GM21515 (cell line): ENCODE measurements around the gene TBC1D10A.

Source experiments
- ATAC-seq: cut with Tn5 transposase; IDR thresholded peaks from one replicate; pipeline ENCODE4 v1.9.1; 2021; ENCODE audit not compliant: unreplicated experiment

Gene TBC1D10A

DNA sequence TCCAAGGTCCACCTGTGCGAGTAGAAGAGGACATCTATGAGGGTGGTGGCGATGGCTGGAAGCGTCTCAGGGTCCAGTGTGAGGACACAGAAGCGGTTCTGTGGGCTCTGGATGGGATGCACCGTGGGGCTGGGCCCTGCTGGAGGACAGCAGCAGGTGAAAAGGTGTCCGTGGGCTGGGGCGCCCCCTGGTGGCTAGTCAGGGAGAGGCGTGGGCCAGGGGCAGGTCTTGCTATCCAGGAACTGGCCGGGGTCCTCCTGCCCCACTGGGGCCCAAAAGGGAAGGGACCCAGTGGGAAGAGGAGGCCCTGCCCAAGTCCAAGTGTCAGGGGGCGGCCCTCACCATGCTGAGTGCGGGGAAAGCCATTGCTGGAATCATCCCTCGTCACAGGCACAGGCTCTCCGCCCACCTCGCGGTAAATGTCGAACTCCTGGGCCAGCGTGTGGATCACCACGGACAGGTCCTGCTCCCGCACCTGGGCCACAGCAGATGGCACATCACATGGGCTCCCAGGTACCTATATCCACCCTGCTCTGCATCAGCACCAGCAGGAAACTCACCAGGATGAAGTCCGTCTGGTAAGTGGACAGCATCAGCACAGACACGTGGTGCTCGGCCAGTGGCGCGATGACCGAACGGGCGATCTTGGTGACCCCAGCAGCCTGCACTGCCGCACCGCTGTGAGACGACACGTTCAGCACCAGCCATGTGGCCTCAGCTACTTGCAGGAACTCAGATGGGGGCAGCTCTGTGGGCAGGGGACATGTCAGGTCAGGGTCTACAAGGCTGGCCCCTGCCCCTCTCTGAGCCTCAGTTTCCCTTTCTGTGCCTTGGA, 39.7 kb downstream of the TBC1D10A start:
- no peak for ATAC-seq

DNA sequence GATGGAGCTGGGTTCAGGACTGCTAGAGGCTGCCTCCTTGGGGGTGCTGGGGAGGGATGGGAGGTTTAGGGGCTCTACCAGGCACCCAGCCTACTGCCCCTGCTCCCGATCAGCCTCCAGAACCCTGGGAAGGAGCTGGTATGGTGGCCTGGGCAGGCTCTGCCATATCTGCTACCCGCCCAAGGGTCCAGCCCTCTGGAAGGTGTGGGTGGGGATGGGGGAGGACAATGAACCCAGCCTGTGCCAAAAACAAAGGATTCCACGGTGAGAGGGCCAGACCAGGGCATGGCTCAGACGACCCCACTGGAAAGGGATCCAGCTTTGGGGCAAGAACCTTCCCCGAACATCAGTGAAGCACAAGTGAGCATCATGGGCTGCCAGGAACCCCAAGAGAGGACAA, 40.4 kb downstream of the TBC1D10A start:
- ATAC-seq, result no peak

DNA sequence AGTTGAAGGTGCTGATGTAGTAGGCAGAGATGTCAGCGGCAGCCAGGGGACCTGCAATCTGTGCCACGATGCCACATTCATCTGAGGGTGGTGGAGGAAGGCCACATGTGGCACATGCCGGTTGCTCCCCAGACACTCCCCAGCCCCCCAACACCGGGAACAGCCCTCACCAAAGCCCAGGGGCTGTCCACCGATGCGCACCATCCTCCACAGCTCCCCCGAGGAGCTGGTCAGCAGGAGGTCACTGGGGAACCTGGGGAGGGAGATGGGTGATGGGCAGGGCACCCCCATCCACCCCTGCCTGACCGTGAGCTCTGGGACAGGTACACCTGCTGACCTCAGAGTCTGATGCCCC, 40.9 kb downstream of the TBC1D10A start:
- ATAC-seq, result no peak

DNA sequence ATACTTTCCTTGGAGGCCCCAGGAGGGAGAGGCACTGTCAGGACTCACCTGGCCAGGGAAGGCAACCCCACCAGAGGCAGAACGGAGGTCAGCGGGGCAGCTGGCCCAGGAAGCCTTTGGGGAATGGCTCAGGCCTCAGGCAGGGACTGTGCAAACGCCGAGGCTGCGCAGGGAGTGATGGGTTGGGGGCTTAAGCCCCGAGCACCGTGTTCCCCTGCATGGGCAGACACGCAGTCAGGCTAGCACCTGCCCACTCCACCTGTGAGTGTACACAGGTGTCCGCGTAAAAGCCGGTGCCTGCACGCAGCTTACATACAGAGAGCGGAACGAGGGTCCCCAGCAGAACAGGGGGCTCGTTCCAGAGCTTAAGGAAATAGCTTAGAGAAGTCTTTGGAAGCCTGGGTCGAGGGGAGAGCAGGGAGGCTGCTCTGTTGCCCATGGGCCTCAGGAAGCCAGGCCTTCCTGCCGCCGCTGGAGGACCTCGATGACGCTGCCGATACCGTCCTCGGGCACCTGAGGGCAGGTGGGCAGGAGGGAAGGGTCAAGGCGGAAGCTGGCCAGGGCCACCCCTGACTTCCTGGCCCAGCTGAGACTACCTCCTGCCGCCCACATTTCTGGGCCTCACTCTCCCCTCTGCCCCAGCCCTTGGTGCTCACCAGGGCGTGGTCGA, 41.4 kb downstream of the TBC1D10A start:
- no peak for ATAC-seq

DNA sequence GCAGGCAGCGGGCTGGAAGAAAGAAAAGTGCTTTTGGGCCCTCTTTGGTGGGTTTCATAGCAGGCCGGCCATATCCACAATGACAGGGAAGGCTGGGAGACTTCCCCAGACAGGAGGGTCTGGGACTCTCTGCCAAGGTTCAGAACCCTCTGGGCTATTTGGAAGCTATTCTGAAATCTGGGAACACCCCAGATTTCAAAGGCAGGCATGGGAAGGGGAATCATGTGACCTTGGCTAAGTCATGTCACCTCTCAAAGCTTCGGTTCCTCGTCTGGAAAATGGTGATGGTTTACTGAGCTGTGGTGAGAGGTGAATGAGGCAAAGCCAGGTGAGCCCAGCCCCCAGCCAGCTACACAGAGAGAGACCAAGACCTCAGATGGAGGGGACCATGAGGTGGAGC, 42.1 kb downstream of the TBC1D10A start:
- no peak for ATAC-seq

DNA sequence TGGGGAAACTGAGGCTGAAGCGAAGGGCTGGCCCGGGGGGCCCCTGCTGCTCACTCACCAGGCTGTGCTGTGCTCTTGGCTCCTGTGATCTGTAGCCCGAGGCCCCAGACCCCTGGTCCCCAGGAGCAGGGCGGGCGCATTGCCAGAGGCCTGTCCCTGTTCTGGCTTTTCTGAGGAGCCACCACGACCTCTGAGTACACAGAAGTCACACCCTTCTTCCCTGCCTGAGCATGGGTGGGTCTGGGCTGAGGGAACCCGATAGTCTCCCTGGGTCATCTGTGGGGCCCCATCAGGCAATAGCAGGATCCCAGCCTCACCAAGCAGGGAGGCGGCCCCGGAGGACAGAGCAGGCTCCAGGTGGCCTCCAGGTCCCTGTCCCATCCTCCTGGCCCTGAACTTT, 42.6 kb downstream of the TBC1D10A start:
- ATAC-seq, result no peak

DNA sequence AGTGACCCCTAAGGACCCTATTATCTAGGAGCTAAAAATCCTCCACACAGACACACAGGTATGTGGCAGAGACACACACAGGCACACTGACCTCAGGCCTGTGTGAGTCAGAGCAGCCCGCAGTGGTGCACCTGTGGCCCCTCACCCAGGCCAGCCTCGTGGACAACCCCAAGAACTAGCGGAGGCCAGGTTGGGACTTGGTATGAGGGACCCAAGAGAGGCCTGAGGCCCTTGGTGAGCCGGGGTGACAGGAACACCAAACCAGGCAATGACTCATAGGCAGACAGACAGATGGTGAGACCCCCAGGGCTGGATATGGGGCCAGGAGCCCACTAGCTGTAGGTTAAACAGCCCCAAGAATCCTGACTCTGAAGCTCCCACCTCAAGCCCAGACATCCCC, 43.4 kb downstream of the TBC1D10A start:
- ATAC-seq, result no peak

DNA sequence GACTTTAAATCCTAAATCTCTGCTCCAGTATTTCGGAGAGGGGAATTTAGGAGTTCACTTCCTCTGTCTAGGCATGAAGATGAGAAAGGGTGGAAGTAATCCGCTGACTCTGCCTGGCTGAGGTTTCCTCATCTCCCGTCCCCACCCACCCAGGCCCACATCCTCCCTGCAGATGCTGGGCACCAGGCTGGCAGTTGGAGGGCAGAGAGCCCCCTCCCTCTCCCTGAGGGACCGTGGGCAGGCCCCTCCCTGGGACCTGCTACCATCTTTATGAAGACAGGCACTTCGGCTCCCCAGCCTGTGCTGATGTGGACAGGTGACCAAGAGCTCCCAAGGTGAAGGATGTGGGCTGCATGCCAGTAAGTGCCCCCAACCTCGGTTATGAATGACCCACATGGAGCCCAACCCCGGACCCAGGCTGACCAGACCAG, 44.1 kb downstream of the TBC1D10A start:
- no peak for ATAC-seq

DNA sequence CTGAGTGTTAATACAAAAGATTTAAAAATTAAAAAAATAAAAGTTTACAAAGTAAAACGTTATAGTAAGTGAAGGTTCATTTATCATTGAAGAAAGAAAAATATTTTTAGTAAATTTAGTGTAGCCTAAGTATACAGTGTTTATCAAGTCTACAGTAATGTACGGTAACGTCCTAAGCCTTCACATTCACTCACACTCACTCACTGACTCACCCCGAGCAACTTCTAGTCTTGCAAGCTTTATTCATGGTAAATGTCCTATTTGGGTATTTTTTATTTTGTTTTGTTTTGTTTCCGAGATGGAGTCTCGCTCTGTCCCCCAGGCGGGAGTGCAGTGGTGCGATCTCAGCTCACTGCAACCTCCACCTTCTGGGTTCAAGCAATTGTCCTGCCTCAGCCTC, 46.2 kb downstream of the TBC1D10A start:
- ATAC-seq, result no peak

DNA sequence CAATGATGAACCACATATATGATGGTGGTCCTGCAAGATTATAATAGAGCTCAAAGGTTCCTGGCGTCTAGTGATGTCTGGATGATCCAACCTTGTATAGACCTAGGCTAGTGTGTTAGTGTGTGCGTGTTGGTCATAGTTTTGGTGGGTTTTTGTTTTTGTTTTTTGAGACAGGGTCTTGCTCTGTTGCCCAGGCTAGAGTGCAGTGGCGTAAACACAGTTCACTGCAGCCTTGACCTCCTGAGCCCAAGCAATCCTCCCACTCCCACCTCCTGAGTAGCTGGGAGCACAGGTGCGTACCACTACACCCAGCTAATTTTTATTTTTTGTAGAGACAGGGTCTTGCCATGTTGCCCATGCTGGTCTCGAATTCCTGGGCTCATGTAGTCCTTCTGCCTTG, 46.8 kb downstream of the TBC1D10A start:
- ATAC-seq, result no peak

DNA sequence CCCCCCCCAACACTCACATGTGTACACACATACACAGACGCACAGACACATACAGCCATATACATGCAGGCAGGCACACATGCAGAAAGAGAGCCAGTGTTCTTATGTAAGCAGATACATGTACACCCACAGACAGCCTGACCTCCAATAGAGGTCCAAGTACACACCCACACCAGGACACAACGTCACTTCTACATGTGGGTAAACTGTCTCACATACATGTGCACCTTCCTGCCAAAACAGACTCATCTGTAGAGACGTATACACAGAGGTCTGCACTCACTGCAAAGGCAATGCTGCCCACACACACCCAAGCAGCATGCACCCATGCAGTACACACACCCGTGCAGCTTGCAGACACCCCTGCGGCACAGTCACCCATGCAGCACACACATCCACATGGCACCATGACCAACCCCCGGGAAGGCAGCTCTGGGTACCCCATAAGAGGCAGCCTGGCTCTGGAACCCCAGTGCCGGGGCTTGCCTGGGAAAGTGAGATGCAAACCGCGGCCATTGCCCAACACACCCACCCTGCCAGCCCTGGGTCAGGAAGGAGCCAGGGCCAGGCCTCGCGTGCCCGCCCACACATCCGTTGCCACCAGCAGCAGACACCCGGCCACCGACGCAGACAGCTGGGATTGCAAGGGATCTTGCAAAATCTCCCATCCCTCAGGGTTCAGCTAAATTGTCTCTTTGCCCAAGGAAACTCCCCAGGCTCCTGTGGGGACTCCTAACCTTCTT, 47.5 kb downstream of the TBC1D10A start:
- no peak for ATAC-seq

DNA sequence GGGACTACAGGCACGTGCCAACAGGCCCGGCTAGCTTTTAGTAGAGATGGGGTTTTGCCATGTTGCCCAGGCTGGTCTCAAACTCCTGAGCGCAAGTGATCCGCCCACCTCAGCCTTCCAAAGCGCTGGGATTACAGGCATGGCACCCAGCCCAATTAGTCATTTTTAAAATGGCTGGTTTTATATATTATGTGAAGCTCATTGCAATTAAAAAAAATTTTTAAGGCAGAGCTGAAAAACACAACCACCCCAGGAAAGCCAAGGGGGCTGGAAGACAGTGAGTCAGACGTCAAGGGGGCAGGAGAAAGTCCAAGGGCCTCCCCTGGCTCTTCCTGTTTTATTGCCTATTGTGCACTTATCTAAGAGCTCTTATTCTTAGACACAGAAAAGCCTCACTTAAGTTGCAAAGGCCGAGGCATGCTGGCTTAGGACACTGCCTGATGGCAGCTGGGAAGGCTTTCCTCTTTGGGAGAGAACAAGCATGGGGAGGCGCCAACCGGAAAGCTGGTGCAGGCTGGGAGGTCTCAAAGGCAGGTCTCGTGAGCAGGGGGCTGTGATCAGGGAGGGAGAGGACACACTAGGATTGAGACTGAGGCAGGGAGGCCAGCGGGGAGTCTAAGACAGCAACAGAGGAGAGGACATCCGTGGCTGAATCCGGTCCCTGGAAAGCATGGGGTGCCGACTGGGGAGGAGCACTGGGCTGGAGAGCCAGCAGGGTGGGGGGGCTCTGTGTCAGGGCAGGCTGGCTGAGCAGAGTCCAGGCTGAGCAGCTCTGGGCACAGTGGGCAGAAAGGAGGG, 49.0 kb downstream of the TBC1D10A start:
- ATAC-seq, result no peak

DNA sequence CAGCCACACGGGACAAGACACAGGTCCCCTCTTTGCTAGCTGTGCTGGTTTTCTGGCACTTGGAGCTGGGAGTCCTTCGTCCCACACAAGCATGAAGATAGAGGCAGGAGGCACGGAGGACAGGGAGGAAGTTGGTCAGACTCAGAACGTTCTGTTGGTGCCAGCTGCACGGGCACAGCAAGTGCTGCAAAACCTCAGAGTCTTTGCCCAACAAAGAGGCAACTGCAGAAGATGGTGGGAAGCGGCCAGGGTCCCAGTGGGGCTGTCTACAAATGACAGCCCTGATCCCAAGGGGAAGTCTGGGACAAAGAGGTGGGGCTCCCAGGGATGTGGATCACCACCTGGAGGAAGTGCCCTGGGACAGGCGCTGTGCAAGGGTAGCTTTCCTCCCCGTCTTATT, 50.7 kb downstream of the TBC1D10A start:
- no peak for ATAC-seq

DNA sequence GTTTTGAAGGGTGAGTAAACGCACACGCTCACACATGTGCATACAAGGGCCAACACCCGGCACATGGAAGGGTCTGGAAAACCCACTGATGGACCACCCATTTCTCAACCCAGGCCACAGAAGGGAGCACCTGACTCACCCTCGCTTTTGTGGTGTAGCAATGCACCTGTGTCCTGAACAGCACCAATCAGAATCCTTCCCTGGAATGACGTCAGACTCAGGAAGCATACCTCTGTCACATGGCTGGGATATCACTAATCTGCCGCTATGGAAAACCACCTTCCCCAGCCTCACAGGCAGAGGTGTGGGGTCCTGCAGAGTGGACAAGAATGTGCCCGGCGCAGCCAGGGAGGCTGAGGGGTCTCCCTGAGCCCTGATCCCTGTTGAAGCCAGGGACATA, 51.1 kb downstream of the TBC1D10A start:
- ATAC-seq, result no peak

DNA sequence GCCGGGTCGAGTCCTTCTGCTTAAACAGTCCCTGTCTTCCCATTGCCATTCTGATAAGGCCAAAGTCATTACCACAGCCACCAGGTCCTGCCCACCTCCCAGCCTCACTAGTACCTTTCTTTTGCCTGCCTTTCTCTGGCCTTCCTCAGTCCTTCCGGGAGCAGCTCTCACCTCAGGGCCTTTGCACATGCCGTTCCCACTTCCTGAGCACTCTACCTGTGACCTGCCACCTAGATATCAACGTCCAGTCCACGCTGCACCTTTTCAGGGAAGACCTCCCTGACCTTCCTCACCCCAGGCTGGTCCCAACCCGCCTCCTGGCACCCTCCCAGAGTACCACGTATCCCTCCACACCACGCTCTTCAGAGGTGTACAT, 52.3 kb downstream of the TBC1D10A start:
- ATAC-seq, result no peak

DNA sequence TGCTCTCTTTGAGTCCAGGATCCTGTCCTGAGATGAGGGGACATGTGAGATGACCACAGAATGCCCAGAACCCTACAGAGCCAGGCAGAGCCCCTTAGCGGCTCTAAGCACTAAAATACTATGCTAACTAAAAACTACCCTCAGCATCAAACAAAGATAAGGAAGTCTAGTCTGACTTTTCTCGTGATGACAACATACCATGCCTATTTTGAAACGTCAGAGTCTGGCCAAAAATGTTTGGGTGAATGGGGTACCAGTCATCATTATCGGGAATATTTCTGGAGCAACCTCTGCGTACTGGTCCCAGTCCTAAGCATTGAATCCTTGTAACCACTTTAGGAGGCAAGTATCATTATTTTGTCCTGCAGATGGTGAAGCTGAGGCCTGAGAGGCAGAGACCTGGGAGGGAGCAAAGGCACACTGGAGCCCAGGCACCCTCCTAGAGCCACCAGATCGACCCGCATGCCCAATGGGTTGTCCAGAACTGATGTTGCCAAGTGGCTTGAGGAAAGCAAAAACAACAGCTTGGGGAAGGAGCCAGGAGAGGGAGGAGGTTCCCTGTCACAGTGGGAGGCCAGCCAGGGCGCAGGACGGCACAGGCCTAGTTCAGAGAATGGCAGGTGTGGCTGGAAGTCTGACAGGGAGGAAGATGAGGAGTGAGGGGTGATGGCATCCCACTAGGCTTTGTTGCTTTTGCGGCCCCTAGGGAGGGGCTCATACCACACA, 52.9 kb downstream of the TBC1D10A start:
- ATAC-seq, result no peak

DNA sequence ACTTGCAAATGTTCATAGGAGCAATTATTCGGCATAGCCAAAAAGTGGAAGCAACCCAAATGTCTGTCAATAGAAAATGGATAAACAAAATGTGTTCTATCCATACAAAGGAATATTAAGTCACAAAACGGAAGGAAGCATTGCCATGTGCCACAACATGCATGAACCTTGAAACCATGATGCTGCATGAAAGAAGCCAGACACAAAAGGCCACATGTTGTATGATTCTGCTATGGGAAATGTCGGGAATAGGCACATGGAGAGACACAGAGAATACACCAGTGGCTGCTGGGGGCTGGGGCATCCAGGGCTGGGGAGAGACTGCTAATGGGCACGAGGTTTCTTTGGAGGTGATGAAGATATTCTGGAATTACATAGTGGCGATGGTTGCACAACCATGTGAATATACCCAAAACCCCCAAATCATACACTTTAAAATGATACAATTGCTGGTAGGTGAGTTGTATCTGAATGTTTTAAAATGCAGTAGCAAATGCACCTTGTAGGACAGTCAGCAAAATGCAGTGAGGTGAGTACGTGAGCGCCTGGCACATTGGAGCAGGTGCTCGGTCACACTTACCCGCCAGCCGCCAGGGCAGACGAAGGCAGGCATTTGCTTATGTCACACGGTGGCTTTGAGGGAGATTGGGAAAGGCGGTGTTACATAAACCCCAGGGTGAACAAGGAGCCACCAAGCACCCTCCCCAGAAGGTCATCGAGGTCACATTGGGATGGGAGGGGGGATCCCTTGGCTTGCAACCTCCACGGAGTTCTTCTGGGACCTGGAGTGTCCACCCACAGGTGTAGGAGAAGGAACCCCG, 53.8 kb downstream of the TBC1D10A start:
- no peak for ATAC-seq

DNA sequence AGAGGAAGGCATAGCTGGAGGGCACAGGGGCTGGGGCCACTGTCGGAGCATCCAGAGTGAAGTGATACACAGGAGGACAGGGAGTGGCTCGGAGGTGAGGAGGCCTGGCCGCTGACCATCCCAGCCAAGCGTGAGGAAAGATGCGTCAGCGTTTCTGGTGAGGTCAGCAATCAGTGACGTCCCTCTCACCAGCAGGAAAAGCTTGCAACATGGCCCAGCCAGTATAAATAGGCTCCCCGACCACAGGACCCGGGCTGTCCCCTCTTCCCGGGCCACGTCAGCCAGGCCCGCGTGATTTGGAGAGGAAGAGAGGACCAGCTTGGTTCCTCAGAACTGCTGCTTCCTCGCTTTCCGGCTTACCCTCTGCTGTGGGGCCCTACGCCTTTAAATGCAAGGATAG, 55.9 kb downstream of the TBC1D10A start:
- ATAC-seq, result no peak

DNA sequence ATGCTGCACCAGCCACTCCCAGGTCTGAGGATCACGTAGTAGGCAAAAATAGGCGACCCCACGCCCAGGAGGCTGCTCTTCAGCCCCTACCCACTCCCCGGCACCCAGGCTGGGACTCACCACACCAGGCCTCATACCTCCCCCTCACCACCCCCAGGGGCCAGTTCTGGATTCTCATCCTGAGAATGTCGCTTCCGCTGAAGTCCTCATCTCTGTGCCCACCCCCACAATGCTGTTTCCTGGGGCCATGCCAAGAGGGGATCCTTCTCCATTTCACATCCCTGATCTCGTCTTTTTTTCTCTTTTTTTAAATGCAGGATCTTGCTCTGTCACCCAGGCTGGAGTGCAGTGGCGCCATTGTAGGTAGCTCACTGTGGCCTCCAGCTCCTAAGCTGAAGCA, 58.4 kb downstream of the TBC1D10A start:
- ATAC-seq, result no peak
